Upper lobe of left lung (tissue), 6 donors: ENCODE measurements around the gene TMTC2. TPM values are rescaled to one million over a fixed set of nuclear protein-coding genes. Genes with fewer than 3 reads are reported as not detected.

Experiments used
- ATAC-seq, 2 donors: fragments of 200-7000 bp; cut with Tn5 transposase; one replicate each; pipeline ENCODE4 v1.9.1; 2022; ENCODE audit warnings: mild to moderate bottlenecking in 2 of 2, moderate library complexity in 2 of 2; ENCODE audit not compliant: low FRiP score in 2 of 2
- DNase-seq, 2 donors: peaks; one replicate each; pipeline ENCODE4 v3.0.0-alpha.2; 2019 to 2020
- H3K27ac ChIP-seq, 4 donors: fragments of 200-600 bp; sonication (generic); one replicate each; pipeline ENCODE4 v1.5.1; 2016 to 2019
- H3K27me3 ChIP-seq, 4 donors: fragments of 200-600 bp; sonication (generic); one replicate each; pipeline ENCODE4 v1.5.1; 2017 to 2019
- H3K36me3 ChIP-seq, 4 donors: fragments of 200-600 bp; sonication (generic); one replicate each; pipeline ENCODE4 v1.5.1; 2016 to 2019
- H3K4me1 ChIP-seq, 4 donors: fragments of 200-600 bp; sonication (generic); one replicate each; pipeline ENCODE4 v1.5.1; 2018 to 2019
- H3K4me3 ChIP-seq, 4 donors: fragments of 200-600 bp; sonication (generic); one replicate each; pipeline ENCODE4 v1.5.1; 2017 to 2019; ENCODE audit warnings: mild to moderate bottlenecking in 2 of 4, moderate library complexity in 1 of 4
- H3K9me3 ChIP-seq, 4 donors: fragments of 200-600 bp; sonication (generic); one replicate each; pipeline ENCODE4 v1.5.1; 2018 to 2019
- EP300 ChIP-seq, 4 donors: sonication (generic); formaldehyde crosslinking; IDR thresholded peaks; one replicate each; pipeline ENCODE4 v1.5.1; 2017; ENCODE audit warnings: antibody characterized with exemption in 4 of 4, control low read depth in 2 of 4
- POLR2A ChIP-seq, 4 donors: fragments of 450-650 bp; IDR thresholded peaks; one replicate each; pipeline ENCODE4 v1.5.1; 2016 to 2017; ENCODE audit warnings: antibody characterized with exemption in 4 of 4, mild to moderate bottlenecking in 2 of 4
- POLR2AphosphoS5 ChIP-seq, 2 donors: sonication (generic); formaldehyde crosslinking; IDR thresholded peaks; one replicate each; pipeline ENCODE4 v1.5.1; 2017; ENCODE audit warnings: antibody characterized with exemption in 2 of 2
- WGBS, 2 donors: methylation state at CpG; one replicate each; pipeline ENCODE4 v1.1.5; 2017 to 2018; 5-methylcytosine and 5-hydroxymethylcytosine counted together
- total RNA-seq, 6 donors: library from RNA; depleted of rRNA in 4 of 6; stranded (reverse); fragments of >200 nt in 4 of 6; gene quantifications; one replicate each; pipeline versions ENCODE4 v1.1.0 to v1.2.1, GENCODE V29; 2016 to 2021
- TF ChIP-seq, protein P1 (sequence below), 6 experiments: fragments of 450-650 bp in 4 of 6; fragments of 200-600 bp in 2 of 6; sonication (generic) in 2 of 6; IDR thresholded peaks; one replicate each; pipeline ENCODE4 v1.5.1; 2016 to 2019; ENCODE audit warnings: antibody characterized with exemption in 6 of 6
- donor health status: DM: no; HTN: no; CAD: no; lungs with moderate emphysema.
- donor health status: DM: no; HTN: yes; CAD: no; lungs with severe emphysema.

TMTC2 gene
- total RNA-seq, 6 donors from 2014 or later = 21.2 to 37.7 (median 26.8) TPM

DNA sequence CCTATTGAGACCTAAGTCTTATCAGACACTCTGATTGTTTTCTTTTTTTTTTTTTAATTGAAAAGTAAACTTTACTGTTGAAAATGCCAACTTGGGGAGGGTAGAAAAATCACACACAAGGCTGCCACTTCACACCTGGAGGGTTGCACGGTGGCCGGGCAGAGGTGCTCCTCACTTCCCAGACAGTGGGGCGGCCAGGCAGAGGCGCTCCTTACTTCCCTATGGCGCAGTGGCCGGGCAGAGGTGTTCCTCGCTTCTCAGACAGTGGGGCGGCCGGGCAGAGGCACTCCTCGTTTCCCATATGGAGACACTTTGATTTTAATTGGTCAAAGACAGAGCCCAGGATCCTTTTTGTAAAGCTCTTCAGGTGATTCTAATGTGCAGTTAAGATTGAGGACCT lies 399.3 kb downstream of the TMTC2 start:
- no peaks in the 10 kb centered on the region for H3K36me3 ChIP-seq
- DNase-seq = peak in 1 of 2 donors; percentile 58
- TF ChIP-seq POLR2AphosphoS5 (IDR thresholded peaks at IDR 0.05) = no peak
- TF ChIP-seq POLR2A (IDR thresholded peaks at IDR 0.05) = no peak
- no peak for TF ChIP-seq EP300 (IDR thresholded peaks at IDR 0.05)
- TF ChIP-seq, protein P1, sequence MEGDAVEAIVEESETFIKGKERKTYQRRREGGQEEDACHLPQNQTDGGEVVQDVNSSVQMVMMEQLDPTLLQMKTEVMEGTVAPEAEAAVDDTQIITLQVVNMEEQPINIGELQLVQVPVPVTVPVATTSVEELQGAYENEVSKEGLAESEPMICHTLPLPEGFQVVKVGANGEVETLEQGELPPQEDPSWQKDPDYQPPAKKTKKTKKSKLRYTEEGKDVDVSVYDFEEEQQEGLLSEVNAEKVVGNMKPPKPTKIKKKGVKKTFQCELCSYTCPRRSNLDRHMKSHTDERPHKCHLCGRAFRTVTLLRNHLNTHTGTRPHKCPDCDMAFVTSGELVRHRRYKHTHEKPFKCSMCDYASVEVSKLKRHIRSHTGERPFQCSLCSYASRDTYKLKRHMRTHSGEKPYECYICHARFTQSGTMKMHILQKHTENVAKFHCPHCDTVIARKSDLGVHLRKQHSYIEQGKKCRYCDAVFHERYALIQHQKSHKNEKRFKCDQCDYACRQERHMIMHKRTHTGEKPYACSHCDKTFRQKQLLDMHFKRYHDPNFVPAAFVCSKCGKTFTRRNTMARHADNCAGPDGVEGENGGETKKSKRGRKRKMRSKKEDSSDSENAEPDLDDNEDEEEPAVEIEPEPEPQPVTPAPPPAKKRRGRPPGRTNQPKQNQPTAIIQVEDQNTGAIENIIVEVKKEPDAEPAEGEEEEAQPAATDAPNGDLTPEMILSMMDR (IDR thresholded peaks at IDR 0.05) = no peak
- no peak overlapping the region for H3K27ac ChIP-seq
- H3K9me3 ChIP-seq = no peaks in the 10 kb centered on the region
- H3K27me3 ChIP-seq = no peaks in the 10 kb centered on the region
- no peak overlapping the region for H3K4me3 ChIP-seq
- no peaks in the 10 kb centered on the region for H3K4me1 ChIP-seq
- WGBS, 2 donors = 93 to 96% methylated on average over 10 of the region's 10 CpGs
- ATAC-seq = no peak

DNA sequence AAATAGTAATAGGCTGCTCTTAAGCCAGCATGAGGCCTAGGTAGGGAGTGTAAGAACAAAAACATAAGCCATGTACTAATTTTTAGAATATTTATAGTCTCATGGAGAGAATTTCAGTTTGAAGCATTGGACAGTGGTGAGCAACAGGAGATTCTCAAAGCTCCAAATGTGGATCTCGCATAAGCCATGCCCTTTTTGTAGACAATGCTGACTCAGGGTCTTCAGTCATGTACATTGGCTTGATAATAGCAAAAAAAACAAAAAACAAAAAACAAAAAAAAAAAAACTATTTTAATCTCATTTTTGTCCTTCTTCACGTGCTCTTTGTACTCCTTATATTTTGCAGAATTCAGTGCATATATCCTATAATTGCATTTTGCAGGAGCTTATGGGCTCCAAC lies 402.9 kb downstream of the TMTC2 start:
- H3K36me3 ChIP-seq = no peaks in the 10 kb centered on the region
- 92 to 97% methylated on average over 2 of the region's 2 CpGs for WGBS, 2 donors
- ATAC-seq = no peak

DNA sequence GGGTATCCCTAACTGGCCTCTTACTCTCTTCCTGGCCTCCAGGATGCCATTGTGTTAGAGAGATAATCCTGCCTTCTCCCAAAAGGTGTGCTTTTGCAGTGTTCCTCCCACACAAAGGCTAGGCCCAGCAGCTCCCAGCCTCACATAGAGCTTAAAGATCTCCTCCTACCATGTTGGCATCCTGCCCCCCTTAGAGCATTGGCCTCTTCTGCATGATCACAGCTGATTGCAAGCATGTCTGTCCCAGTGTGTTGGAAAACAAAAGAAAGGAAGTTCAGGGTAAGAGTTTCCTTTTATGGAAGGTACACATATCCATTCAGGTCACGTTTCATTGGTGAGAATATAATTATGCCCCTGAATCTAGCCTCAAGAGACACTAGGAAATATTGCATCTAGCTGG lies 405.4 kb downstream of the TMTC2 start:
- no peak for TF ChIP-seq EP300 (IDR thresholded peaks at IDR 0.05)
- TF ChIP-seq, protein P1 (IDR thresholded peaks at IDR 0.05) = no peak
- Histone ChIP-seq H3K4me3 (no peak overlapping the region), H3K27me3 (no peaks in the 10 kb centered on the region), H3K9me3 (no peaks in the 10 kb centered on the region), H3K36me3 (no peaks in the 10 kb centered on the region), H3K4me1 (no peaks in the 10 kb centered on the region), H3K27ac (no peak overlapping the region)
- WGBS, 2 donors = 83 to 89% methylated on average over 1 of the region's 1 CpG
- no peak for ATAC-seq
- DNase-seq = no peak

More for the DNA sequence above, 402.9 kb downstream of the TMTC2 start:
- DNase-seq = no peak
- Histone ChIP-seq H3K4me1 (no peaks in the 10 kb centered on the region), H3K9me3 (no peaks in the 10 kb centered on the region), H3K4me3 (no peak overlapping the region), H3K27ac (no peak overlapping the region), H3K27me3 (no peaks in the 10 kb centered on the region)
- no peak for TF ChIP-seq POLR2A (IDR thresholded peaks at IDR 0.05)

DNA sequence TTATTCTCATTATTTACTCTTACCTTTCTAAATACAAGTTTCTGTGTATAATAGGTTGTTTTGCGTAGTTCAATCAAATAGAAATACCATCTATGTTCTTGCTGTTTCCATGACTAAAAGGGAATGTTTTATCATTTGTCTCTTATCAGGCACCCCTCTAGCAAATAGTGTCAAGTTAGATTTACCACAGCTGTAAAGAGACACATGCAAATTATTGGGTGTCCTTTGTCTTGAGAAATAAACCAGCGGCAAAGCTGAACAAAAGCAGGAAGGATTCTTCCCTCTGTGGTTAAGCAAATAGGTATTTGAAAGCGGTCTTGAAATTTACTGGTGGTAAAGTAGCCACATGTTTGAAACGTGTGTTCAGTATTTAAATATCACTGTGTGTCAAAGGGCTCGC lies 405.9 kb downstream of the TMTC2 start:
- no peaks in the 10 kb centered on the region for H3K4me1 ChIP-seq
- WGBS, 2 donors = 80 to 85% methylated on average over 5 of the region's 5 CpGs
- no peak for ATAC-seq

DNA sequence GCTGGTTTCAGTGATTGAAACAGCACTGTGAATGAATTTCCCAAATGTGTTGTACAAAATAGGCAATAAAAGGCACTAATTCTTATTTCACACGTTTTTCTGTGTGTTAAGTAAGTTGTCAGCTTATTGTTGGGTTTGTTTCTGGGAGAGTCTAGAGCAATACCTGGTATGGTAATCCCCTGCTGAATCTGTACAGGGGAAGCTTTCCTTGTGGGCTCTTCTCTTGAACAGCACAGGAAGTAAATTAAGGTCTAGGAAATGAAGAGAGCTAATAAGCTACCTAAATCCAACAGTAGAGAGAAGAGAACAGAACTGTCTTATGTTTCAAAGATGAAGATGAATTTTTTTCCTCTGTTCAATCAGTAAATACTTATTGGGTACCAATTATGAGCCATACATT lies 406.7 kb downstream of the TMTC2 start:
- TF ChIP-seq EP300 (IDR thresholded peaks at IDR 0.05) (no peak), POLR2A (IDR thresholded peaks at IDR 0.05) (no peak), POLR2AphosphoS5 (IDR thresholded peaks at IDR 0.05) (no peak)
- TF ChIP-seq, protein P1 (IDR thresholded peaks at IDR 0.05) = no peak
- DNase-seq = no peak
- H3K36me3 ChIP-seq = no peaks in the 10 kb centered on the region
- ATAC-seq = no peak
- no peaks in the 10 kb centered on the region for H3K9me3 ChIP-seq
- H3K27ac ChIP-seq = no peak overlapping the region
- H3K27me3 ChIP-seq = no peaks in the 10 kb centered on the region
- WGBS, 2 donors = 70% methylated on average over 1 of the region's 1 CpG
- H3K4me1 ChIP-seq = no peaks in the 10 kb centered on the region
- no peak overlapping the region for H3K4me3 ChIP-seq

More for the DNA sequence above, 405.9 kb downstream of the TMTC2 start:
- TF ChIP-seq POLR2A (IDR thresholded peaks at IDR 0.05) (no peak), POLR2AphosphoS5 (IDR thresholded peaks at IDR 0.05) (no peak), EP300 (IDR thresholded peaks at IDR 0.05) (no peak)
- TF ChIP-seq, protein P1 (IDR thresholded peaks at IDR 0.05) = no peak
- Histone ChIP-seq H3K4me3 (no peak overlapping the region), H3K36me3 (no peaks in the 10 kb centered on the region), H3K27me3 (no peaks in the 10 kb centered on the region), H3K9me3 (no peaks in the 10 kb centered on the region), H3K27ac (no peak overlapping the region)
- no peak for DNase-seq
